BJ (cell line): Measurements from ENCODE around the gene ARHGAP8. TPM values are rescaled to one million over a fixed set of nuclear protein-coding genes. Genes with fewer than 3 reads are reported as not detected.
"Not testable (repeated sequence)": the region's sequence is repeated elsewhere in the genome, so short reads cannot be mapped to it uniquely, and the experiment has no call there.

ENCODE experiments used
- CTCF ChIA-PET: fragments of 350-600 bp; formaldehyde crosslinking; extraction: SDS; loops from one replicate; lab custom pipeline; 2021; ENCODE audit warnings: antibody characterized with exemption, inconsistent platforms; lab: Yijun Ruan, JAX
- POLR2A ChIA-PET: fragments of 300-600 bp; sonication (Branson Sonifier 250); formaldehyde crosslinking; extraction: SDS; loops from one replicate; lab custom pipeline; 2021; ENCODE audit warnings: antibody characterized with exemption; lab: Charles Lee
- DNase-seq: peaks from one replicate; pipeline ENCODE4 v3.0.0-alpha.2; 2011; ENCODE audit warnings: low read depth
- H3K27me3 ChIP-seq: 2 replicates; pipeline ENCODE4 v1.6.0; 2011; ENCODE audit warnings: low read length; ENCODE audit not compliant: control insufficient read depth, insufficient read depth
- H3K36me3 ChIP-seq: 2 replicates; pipeline ENCODE4 v1.5.1; 2011; ENCODE audit warnings: low read length; ENCODE audit not compliant: control insufficient read depth, insufficient read depth
- H3K4me3 ChIP-seq: 2 replicates; pipeline ENCODE4 v1.5.1; 2011; ENCODE audit warnings: low read depth, mild to moderate bottlenecking, control low read depth, low read length
- CTCF ChIP-seq: IDR thresholded peaks from 2 replicates; pipeline ENCODE4 v1.5.1; 2011; ENCODE audit warnings: low read depth, mild to moderate bottlenecking, control low read depth, inconsistent platforms, low read length, moderate library complexity; ENCODE audit not compliant: insufficient read depth
- polyA plus RNA-seq: library from polyadenylated mRNA; depleted of rRNA; stranded (reverse); fragments of >200 nt; gene quantifications from 2 replicates; pipeline ENCODE4 v1.2.3, GENCODE V29; 2011

The ARHGAP8 gene
- polyA plus RNA-seq, 1 experiment: 0.39 TPM

- no peak for TF ChIP-seq CTCF
- Histone ChIP-seq H3K27me3 (no peaks in the 10 kb centered on the region), H3K36me3 (no peaks in the 10 kb centered on the region), H3K4me3 (no peak overlapping the region)
- POLR2A ChIA-PET: no interaction called here
- DNase-seq: no peak
- CTCF ChIA-PET: interaction anchor here (0.6 to 12.9 kb wide), 6 partner anchors 12 to 924 kb away, joined by 3 to 142 read pairs (median 3); no protein-coding TSS in a partner anchor
These were observed 13.4 kb upstream of the ARHGAP8 start for GRCh38 chr22:44739024-44739423.

GRCh38 chr22:44739666-44740065 lies 12.7 kb upstream of the ARHGAP8 start:
- H3K36me3 ChIP-seq, DNase-seq, POLR2A ChIA-PET, H3K27me3 ChIP-seq, H3K4me3 ChIP-seq: not testable (repeated sequence)
- CTCF ChIA-PET: interaction anchor here (0.6 to 12.9 kb wide), 2 partner anchors 44 to 925 kb away, joined by 3 to 142 read pairs; no protein-coding TSS in a partner anchor

GRCh38 chr22:44740307-44740706 lies 12.1 kb upstream of the ARHGAP8 start:
- Histone ChIP-seq H3K36me3 (no peaks in the 10 kb centered on the region), H3K4me3 (no peak overlapping the region), H3K27me3 (peaks cover 2% of the 10 kb centered on the region; the same call in 1 of the 2 replicates)
- CTCF ChIA-PET: interaction anchor here (1.2 to 12.9 kb wide), 3 partner anchors 11 to 55 kb away, joined by 4 to 142 read pairs (median 4); no protein-coding TSS in a partner anchor
- DNase-seq: no peak
- POLR2A ChIA-PET: no interaction called here
- no peak for TF ChIP-seq CTCF

- ChIA-PET POLR2A (no interaction called here), CTCF (interaction anchor here (0.7 to 1.3 kb wide), 3 partner anchors 13 to 116 kb away, joined by 3 to 4 read pairs (median 3); no protein-coding TSS in a partner anchor)
- TF ChIP-seq CTCF: no peak
- Histone ChIP-seq H3K4me3 (no peak overlapping the region), H3K36me3 (no peaks in the 10 kb centered on the region), H3K27me3 (peaks cover 9% of the 10 kb centered on the region)
- no peak for DNase-seq
These were observed 10.4 kb upstream of the ARHGAP8 start for GRCh38 chr22:44741929-44742328.

- no peak overlapping the region for H3K4me3 ChIP-seq
- peaks cover 9% of the 10 kb centered on the region for H3K27me3 ChIP-seq
- POLR2A ChIA-PET: no interaction called here
- CTCF ChIA-PET: interaction anchor here (1.1 to 1.5 kb wide), 2 partner anchors 9 to 59 kb away, joined by 3 to 5 read pairs; no protein-coding TSS in a partner anchor
- no peak for TF ChIP-seq CTCF
- no peaks in the 10 kb centered on the region for H3K36me3 ChIP-seq
- DNase-seq: no peak
These were observed 9.1 kb upstream of the ARHGAP8 start for GRCh38 chr22:44743247-44743646.

GRCh38 chr22:44743804-44744211 lies 8.6 kb upstream of the ARHGAP8 start:
- ChIA-PET POLR2A (no interaction called here), CTCF (interaction anchor here (1.1 to 1.5 kb wide), 2 partner anchors 10 to 60 kb away, joined by 3 to 5 read pairs; no protein-coding TSS in a partner anchor)
- Histone ChIP-seq H3K27me3 (peaks cover 9% of the 10 kb centered on the region), H3K36me3 (no peaks in the 10 kb centered on the region), H3K4me3 (no peak overlapping the region)
- TF ChIP-seq CTCF: no peak
- DNase-seq: no peak
